Calu3 (cell line): ENCODE measurements around the gene TJP3. TPM values are rescaled to one million over a fixed set of nuclear protein-coding genes. Genes with fewer than 3 reads are reported as not detected.

ENCODE experiments used
- BruUV-seq: library from RNA; stranded (reverse); fragments of 400-500 nt; replicated peaks from 2 replicates; lab custom pipeline; 2021; lab: Mats Ljungman, UMichigan
- CTCF ChIA-PET: fragments of 300-600 bp; sonication (Branson Sonifier 250); formaldehyde crosslinking; loops from one replicate; lab custom pipeline; 2022; ENCODE audit warnings: antibody characterized with exemption; lab: Charles Lee
- DNase-seq: peaks from one replicate; pipeline ENCODE4 v3.0.0; 2022
- H3K27ac Mint-ChIP-seq: one replicate; pipeline ENCODE4 v1.8.0; 2022; ENCODE audit warnings: mixed read lengths; ENCODE audit not compliant: unreplicated experiment
- H3K27me3 Mint-ChIP-seq: one replicate; pipeline ENCODE4 v1.8.0; 2022; ENCODE audit warnings: mixed read lengths; ENCODE audit not compliant: unreplicated experiment
- H3K36me3 Mint-ChIP-seq: one replicate; pipeline ENCODE4 v1.8.0; 2022; ENCODE audit warnings: mild to moderate bottlenecking, moderate library complexity, mixed read lengths; ENCODE audit not compliant: insufficient read depth, unreplicated experiment
- H3K4me1 Mint-ChIP-seq: one replicate; pipeline ENCODE4 v1.8.0; 2022; ENCODE audit warnings: mild to moderate bottlenecking, low read depth, mixed read lengths; ENCODE audit not compliant: unreplicated experiment
- H3K4me3 Mint-ChIP-seq: one replicate; pipeline ENCODE4 v1.8.0; 2022; ENCODE audit warnings: mild to moderate bottlenecking, low read depth, moderate library complexity, mixed read lengths; ENCODE audit not compliant: unreplicated experiment
- H3K9me3 Mint-ChIP-seq: one replicate; pipeline ENCODE4 v1.8.0; 2022; ENCODE audit warnings: low read depth, mixed read lengths; ENCODE audit not compliant: unreplicated experiment
- intact Hi-C: fragments of 100-400 bp; cut with micrococcal nuclease; formaldehyde crosslinking; loops from one replicate; pipeline ENCODE4 v1.10.0; 2022; ENCODE audit not compliant: unreplicated experiment
- total RNA-seq: library from RNA; stranded (reverse); gene quantifications from 2 replicates; pipeline ENCODE4 v1.2.3, GENCODE V29; 2022
- TF ChIP-seq, protein P1 (sequence below): fragments of 200-600 bp; IDR thresholded peaks from one replicate; pipeline ENCODE4 v1.8.0; 2022; ENCODE audit warnings: antibody characterized with exemption; ENCODE audit not compliant: unreplicated experiment

Gene TJP3
- total RNA-seq, 1 experiment from 2014 or later = 84.8 TPM

DNA sequence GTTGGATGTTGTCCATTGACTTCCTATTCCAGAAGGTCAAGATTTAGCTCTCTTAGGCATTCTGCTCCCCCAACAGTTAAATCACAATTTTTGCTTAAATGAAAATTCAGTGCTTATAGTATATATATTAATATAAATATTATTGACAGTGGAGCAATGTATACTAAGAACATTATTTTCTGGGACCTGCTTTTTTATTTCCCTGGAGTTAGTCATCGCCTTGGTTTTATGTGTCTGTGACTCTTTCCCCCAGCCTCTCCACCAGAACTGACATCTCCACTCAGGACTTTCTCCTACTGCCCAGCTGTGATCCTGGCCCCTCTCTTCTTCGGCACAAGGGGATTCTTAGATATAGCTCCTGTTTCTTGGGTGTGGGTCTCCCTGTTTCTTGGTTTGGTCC is 88.2 kb downstream of the TJP3 start:
- H3K27me3 Mint-ChIP-seq = peaks cover 62% of the 10 kb centered on the region
- H3K36me3 Mint-ChIP-seq = no peaks in the 10 kb centered on the region
- H3K4me3 Mint-ChIP-seq = no peak overlapping the region
- no peak overlapping the region for H3K27ac Mint-ChIP-seq
- BruUV-seq = no TSS peak
- CTCF ChIA-PET = no interaction called here
- no peaks in the 10 kb centered on the region for H3K4me1 Mint-ChIP-seq
- intact Hi-C loops = no loop called here
- no peak for DNase-seq
- TF ChIP-seq, protein P1, sequence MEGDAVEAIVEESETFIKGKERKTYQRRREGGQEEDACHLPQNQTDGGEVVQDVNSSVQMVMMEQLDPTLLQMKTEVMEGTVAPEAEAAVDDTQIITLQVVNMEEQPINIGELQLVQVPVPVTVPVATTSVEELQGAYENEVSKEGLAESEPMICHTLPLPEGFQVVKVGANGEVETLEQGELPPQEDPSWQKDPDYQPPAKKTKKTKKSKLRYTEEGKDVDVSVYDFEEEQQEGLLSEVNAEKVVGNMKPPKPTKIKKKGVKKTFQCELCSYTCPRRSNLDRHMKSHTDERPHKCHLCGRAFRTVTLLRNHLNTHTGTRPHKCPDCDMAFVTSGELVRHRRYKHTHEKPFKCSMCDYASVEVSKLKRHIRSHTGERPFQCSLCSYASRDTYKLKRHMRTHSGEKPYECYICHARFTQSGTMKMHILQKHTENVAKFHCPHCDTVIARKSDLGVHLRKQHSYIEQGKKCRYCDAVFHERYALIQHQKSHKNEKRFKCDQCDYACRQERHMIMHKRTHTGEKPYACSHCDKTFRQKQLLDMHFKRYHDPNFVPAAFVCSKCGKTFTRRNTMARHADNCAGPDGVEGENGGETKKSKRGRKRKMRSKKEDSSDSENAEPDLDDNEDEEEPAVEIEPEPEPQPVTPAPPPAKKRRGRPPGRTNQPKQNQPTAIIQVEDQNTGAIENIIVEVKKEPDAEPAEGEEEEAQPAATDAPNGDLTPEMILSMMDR = no peak
- H3K9me3 Mint-ChIP-seq = peaks cover 9% of the 10 kb centered on the region

DNA sequence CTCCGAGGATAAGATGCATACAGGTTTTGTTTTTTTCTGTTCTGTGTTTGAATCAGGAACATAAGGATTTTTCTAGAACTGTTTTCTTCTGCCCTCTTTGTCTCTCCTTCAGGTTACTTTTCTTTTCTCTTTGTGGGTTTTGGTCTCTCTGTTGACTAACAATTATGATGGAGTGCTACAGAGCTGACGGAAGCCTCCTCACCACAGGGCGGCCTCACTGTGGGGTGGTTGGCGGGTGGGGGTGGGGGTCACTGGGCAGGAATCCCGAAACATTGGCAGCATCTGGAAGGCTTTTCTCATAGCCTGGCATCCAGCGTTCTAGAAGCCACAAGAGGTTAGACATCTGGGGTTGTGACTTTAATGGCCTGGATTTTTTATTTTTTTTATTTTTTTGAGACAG is 90.0 kb downstream of the TJP3 start:
- peaks cover 6% of the 10 kb centered on the region for H3K9me3 Mint-ChIP-seq
- TF ChIP-seq, protein P1 = no peak
- no peak overlapping the region for H3K4me3 Mint-ChIP-seq
- CTCF ChIA-PET = no interaction called here
- H3K27ac Mint-ChIP-seq = no peak overlapping the region
- BruUV-seq = no TSS peak
- intact Hi-C loops = no loop called here
- H3K36me3 Mint-ChIP-seq = no peaks in the 10 kb centered on the region
- H3K4me1 Mint-ChIP-seq = no peaks in the 10 kb centered on the region
- peaks cover 62% of the 10 kb centered on the region for H3K27me3 Mint-ChIP-seq
- no peak for DNase-seq

Other genes with a start within 250 kb of the TJP3 start
- gene SMIM24, start 227.9 kb upstream of the TJP3 start, total RNA-seq = 1.5 and 6.3 TPM in 2 replicates
- not detected in 2 replicates for gene SMIM44, start 224.9 kb upstream of the TJP3 start, total RNA-seq
- 10.9 and 11.6 TPM in 2 replicates for gene DOHH, start 207.7 kb upstream of the TJP3 start, total RNA-seq
- gene FZR1, start 202.1 kb upstream of the TJP3 start, total RNA-seq = 33.1 and 34.5 TPM in 2 replicates
- 1.4 and 2.7 TPM in 2 replicates for gene TEKTIP1, start 169.2 kb upstream of the TJP3 start, total RNA-seq
- gene MFSD12, start 150.8 kb upstream of the TJP3 start, total RNA-seq = 95.2 and 105 TPM in 2 replicates
- gene HMG20B, start 135.4 kb upstream of the TJP3 start, total RNA-seq = 58.1 and 58.4 TPM in 2 replicates
- not detected in 2 replicates for gene GIPC3, start 122.9 kb upstream of the TJP3 start, total RNA-seq
- gene TBXA2R, start 101.5 kb upstream of the TJP3 start, total RNA-seq = 0.20 and 0.24 TPM in 2 replicates
- 20.2 and 21.4 TPM in 2 replicates for gene CACTIN, start 81.6 kb upstream of the TJP3 start, total RNA-seq
- gene PIP5K1C, start 7.9 kb upstream of the TJP3 start, total RNA-seq = 23.6 and 26.3 TPM in 2 replicates
- gene APBA3, start 53.3 kb downstream of the TJP3 start, total RNA-seq = 18.1 and 19.6 TPM in 2 replicates
- gene MRPL54, start 54.3 kb downstream of the TJP3 start, total RNA-seq = 26.1 and 31.0 TPM in 2 replicates
- not detected in 2 replicates for gene RAX2, start 63.8 kb downstream of the TJP3 start, total RNA-seq
- not detected in 2 replicates for gene MATK, start 78.0 kb downstream of the TJP3 start, total RNA-seq
- gene ZFR2, start 160.7 kb downstream of the TJP3 start, total RNA-seq = not detected in 2 replicates
- not detected in 2 replicates for gene ATCAY, start 172.3 kb downstream of the TJP3 start, total RNA-seq
- gene NMRK2, start 224.7 kb downstream of the TJP3 start, total RNA-seq = not detected in 2 replicates